ENCODE data around the gene JMJD1C.
"Not testable (repeated sequence)": the region's sequence is repeated elsewhere in the genome, so short reads cannot be mapped to it uniquely, and the experiment has no call there.

The JMJD1C gene

GRCh38 chr10:63300801-63301200 lies 165.0 kb downstream of the JMJD1C start:
- DNase-seq (ENCODE audit: low read depth in 2 of 2) = no peak

- DNase-seq (ENCODE audit: low read depth in 2 of 2) = no peak
Observed at GRCh38 chr10:63297941-63298340, 167.8 kb downstream of the JMJD1C start.

- no peak for DNase-seq (ENCODE audit: low read depth in 2 of 2)
Observed at GRCh38 chr10:63294781-63295180, 171.0 kb downstream of the JMJD1C start.

GRCh38 chr10:63292847-63293246 lies 172.9 kb downstream of the JMJD1C start:
- DNase-seq (ENCODE audit: low read depth in 2 of 2) = not testable (repeated sequence)

GRCh38 chr10:63288170-63288569 lies 177.6 kb downstream of the JMJD1C start:
- DNase-seq (ENCODE audit: low read depth in 2 of 2) = no peak

- no peak for DNase-seq (ENCODE audit: low read depth in 2 of 2)
Observed at GRCh38 chr10:63286754-63287264, 179.0 kb downstream of the JMJD1C start.

- DNase-seq (ENCODE audit: low read depth in 2 of 2) = no peak
Observed at GRCh38 chr10:63286340-63286739, 179.4 kb downstream of the JMJD1C start.

- not testable (repeated sequence) for DNase-seq (ENCODE audit: low read depth in 2 of 2)
Observed at GRCh38 chr10:63283901-63284300, 181.9 kb downstream of the JMJD1C start.

GRCh38 chr10:63283093-63283492 lies 182.7 kb downstream of the JMJD1C start:
- DNase-seq (ENCODE audit: low read depth in 2 of 2) = no peak

- DNase-seq (ENCODE audit: low read depth in 2 of 2) = no peak
Observed at GRCh38 chr10:63281967-63282366, 183.8 kb downstream of the JMJD1C start.

- DNase-seq (ENCODE audit: low read depth in 2 of 2) = no peak
Observed at GRCh38 chr10:63280386-63280785, 185.4 kb downstream of the JMJD1C start.

GRCh38 chr10:63275094-63275493 lies 190.7 kb downstream of the JMJD1C start:
- no peak for DNase-seq (ENCODE audit: low read depth in 2 of 2)

GRCh38 chr10:63273577-63273976 lies 192.2 kb downstream of the JMJD1C start:
- no peak for DNase-seq (ENCODE audit: low read depth in 2 of 2)

- peak; percentile 60 to 71 for DNase-seq (ENCODE audit: low read depth in 2 of 2)
Observed at GRCh38 chr10:63268798-63269503, 196.8 kb downstream of the JMJD1C start.

- no peak for DNase-seq (ENCODE audit: low read depth in 2 of 2)
Observed at GRCh38 chr10:63268149-63268797, 197.5 kb downstream of the JMJD1C start.

- DNase-seq (ENCODE audit: low read depth in 2 of 2) = no peak
Observed at GRCh38 chr10:63267414-63268148, 198.2 kb downstream of the JMJD1C start.

GRCh38 chr10:63266391-63267316 lies 199.1 kb downstream of the JMJD1C start:
- DNase-seq (ENCODE audit: low read depth in 2 of 2) = no peak

GRCh38 chr10:63265683-63266235 lies 200.0 kb downstream of the JMJD1C start:
- no peak for DNase-seq (ENCODE audit: low read depth in 2 of 2)

GRCh38 chr10:63265222-63265617 lies 200.6 kb downstream of the JMJD1C start:
- peak in 1 of 2 donors; percentile 11 for DNase-seq (ENCODE audit: low read depth in 2 of 2)

GRCh38 chr10:63264617-63265221 lies 201.1 kb downstream of the JMJD1C start:
- DNase-seq (ENCODE audit: low read depth in 2 of 2) = no peak
